ENCODE results near the gene MCTP1.

MCTP1 gene

DNA sequence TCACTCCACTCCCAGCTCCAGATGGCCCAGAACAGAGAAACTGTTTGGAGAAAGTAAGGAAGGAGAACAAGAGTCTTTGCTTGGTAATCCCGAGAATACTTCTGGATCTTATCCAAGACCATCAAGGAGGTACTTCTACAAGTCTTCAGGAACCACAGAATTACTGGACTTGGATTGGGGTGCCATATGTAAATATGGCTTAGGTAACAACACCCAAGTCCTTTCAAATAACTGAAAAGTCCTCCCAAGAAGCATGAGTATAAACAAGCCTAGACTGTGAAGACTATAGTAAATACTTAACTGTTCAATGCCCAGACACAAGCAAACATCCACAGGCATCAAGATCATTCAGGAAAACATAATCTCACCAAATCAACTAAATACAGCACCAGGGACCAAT lies 170.0 kb downstream of the MCTP1 start:
- DNase-seq (ENCODE audit: low read depth) = no peak

DNA sequence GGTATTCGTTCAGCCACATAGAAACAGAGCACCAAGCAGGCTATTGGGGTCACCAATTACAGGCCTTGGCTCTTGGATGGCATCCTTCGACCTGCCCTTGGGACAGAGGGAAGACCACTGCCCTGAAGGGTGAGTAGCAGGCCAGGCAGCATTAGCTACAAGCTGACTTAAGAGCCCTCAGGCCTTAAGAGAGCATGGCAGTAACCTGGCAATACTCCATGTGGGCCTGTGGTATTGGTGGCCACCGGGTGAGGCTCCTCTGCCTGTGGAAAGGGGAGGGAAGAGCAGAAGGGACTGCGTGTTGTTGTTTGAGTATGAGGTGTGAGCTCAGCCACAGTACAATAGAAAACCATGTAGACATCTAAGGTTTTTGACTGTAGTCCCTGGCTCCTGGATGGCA lies 170.6 kb downstream of the MCTP1 start:
- no peak for DNase-seq (ENCODE audit: low read depth)

DNA sequence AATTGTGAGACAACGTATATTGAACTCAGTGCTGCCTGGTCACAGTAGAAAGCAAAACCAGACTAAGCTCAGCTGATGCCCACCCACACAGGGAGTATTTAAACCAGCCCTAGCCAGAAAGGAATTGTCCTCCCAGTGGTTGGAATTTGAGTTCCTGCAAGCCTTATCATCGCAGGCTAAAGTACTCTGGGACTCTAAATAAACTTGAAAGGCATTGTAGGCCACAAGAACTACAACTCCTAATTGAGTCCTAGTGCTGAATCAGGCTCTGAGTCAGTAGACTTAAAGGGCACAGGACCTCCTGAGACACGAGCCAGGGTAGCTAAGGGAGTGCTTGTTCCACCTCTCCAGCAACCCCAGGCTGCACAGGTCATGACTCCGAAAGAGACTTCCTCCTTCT lies 171.4 kb downstream of the MCTP1 start:
- peak; percentile 86 for DNase-seq (ENCODE audit: low read depth)

DNA sequence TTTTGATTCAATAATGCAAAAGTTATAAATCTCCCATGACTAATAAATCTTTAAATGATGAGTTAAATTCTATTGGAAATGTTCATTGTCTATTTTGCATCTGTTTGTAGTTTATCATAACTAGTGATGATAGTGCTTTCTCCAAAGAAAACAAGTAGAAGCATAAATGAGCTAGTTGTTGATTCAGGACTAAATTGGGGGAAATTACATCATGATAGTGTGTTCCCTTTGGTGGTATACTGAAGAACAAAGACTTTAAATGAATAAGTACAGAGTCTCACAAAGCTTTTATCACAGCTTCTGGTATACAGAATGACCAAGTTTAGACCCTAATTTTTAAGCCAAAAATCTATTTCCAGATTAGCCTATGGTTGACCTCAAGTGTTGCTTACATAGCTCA lies 173.8 kb downstream of the MCTP1 start:
- no peak for DNase-seq (ENCODE audit: low read depth)

DNA sequence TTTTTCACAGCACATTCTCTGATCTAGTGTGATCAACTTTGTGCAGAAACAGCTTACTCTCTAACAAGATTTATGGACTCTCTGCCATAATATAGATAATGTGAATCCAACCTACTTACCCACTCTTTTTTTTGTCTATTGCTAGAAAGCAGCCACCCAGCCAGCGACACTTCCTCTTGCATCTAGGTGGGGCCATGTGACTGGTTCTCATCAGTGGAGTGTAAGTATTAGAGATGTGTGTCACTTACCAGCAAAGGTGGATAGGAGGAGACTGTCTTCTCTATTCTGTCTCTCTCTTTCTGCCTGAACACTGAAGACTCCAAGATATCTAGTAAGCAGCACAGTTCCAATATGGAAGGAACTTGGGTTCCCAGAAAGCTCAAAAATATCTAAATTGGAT lies 174.8 kb downstream of the MCTP1 start:
- no peak for DNase-seq (ENCODE audit: low read depth)

DNA sequence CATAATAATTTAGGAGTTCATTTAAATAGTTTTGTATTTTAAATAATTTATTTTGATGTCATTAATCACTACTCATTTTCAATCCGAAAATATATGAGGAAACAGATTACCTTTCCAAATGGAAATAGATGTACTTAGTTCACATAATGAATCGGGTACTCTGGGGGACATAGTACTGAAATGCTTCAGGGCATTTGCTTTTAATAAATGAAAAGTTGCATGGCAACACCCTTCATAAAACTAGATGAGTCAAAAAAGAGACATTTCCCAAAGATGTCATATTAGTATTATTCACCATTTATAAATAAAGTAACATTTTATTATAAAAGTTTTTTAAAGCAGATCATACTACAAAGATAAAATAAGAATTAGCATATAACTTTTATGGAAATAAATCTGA lies 177.8 kb downstream of the MCTP1 start:
- no peak for DNase-seq (ENCODE audit: low read depth)

DNA sequence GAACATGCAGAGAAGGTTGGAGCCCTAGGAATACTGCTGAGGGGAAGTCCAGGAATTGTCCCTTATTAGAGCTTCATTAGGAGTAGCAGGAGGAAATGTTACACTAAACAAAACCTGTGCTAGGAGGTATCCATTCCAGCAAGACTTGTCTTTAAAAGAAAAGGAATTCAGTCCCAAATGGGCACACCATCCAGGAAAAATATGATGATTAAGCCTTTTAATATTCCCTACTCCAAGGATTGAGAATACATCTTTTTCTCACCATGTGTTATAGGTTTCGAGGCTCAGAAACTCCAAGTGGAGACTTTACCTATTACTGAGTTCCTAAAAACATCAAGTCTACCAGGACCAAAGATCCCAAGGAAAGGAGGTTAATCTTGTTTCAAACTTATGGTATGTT lies 179.3 kb downstream of the MCTP1 start:
- no peak for DNase-seq (ENCODE audit: low read depth)

DNA sequence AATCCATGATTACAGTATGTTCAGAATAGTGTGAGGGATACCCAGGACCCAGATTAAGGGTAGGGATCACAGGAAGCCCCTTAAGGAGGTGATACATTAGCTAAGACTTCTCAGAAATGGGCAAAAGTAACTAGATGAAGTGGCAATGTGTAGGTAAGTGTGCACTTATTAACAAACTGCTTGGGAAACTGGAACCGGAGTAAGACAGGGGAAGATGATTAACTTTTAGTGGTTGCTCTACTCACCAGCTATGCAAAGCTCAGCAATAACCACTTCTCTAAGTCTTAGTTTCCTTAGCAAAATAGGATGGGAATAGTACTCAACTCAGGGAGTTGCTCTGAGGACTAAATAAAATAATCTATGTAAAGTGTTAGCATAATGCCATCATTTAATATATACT lies 182.2 kb downstream of the MCTP1 start:
- DNase-seq (ENCODE audit: low read depth) = no peak

DNA sequence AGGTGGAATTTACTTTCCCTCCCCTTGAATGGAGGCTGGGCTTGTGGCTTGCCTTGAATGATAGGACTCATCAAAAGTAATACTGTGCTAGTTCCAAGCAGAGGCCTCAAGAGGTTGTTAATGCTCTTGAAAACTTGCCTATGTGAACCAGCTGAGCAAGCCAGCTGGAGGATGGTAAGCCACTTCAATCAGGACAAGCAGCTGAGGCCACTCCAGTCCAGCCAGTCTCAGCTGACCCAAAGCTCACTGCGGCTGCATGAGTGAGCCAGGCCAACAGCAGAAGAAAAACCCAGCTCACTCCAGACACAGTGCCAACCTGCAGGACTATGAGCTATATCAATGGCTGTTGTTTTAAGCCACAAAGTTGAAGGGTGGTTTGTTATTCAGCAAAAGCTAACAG lies 182.8 kb downstream of the MCTP1 start:
- no peak for DNase-seq (ENCODE audit: low read depth)

DNA sequence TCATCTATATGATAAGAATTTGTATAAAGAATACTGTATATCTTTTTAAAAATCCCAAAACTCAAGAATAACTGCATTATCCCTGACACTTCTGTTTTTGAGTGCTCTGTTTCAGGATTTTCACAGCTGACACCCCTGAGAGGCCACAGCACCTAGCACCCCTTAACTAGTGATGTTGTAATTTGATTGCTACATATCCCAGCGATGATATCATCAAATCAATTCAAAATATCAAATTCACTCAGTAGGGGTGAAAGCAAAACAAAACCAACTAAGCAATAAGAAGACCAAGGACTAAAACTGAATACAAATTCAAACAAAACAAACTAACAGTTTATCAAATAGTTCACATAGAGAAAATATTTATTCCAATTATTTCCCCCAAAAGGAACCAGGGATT lies 184.3 kb downstream of the MCTP1 start:
- DNase-seq (ENCODE audit: low read depth) = no peak

DNA sequence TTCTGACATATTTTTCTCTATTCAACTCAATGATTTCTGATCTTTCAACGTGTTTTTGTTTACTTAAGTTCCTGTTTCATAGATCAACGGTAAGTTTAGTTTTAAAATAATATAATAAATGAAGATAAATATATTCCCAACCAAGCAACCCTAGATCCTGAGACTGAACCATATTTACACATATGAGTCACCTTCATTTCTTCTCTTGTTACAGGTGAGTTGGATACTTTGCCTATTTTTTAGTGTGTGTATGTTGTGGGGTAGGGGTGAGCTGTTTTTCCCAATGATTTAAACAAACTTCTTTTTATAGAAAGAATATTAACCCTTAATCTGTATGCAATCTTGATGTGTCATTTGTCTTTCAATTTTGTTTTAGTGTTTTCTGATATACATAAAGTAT lies 186.9 kb downstream of the MCTP1 start:
- DNase-seq (ENCODE audit: low read depth) = no peak

DNA sequence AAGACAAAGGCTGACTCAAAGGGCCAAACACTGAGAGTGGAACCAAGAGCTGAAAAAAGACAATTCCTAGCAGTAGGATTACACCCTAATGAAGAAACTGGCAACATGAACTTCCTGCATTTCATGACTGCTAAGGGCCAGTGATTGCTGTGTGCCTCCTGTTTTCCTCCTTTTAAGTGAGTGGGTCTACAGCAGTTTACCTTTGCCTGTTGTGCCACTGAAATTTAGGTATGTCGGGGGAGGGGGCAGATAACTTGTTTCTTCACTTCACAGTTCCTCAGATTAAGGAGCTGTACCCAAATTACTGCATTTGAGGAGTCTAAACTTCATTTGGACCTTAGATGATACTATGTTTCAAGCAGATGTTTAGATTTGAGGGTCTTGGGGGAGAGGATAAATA lies 191.7 kb downstream of the MCTP1 start:
- no peak for DNase-seq (ENCODE audit: low read depth)

DNA sequence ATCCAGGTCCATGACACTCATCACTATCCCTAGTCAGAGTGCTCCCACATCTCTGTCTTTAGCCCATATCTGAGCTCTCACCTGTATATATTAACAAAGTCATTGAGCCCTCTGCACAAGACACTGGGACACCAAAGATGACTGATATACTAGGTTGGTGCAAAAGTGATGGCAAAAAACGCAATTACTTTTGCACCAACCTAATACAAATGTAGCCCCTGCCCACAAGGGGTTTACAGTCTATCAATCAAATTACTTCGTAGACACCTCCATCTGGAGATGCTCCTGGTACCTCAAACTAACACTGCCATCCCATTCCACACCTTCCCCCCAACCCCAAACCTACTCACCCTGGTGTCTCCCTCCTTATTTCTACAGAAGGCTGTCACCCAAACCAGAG lies 194.1 kb downstream of the MCTP1 start:
- DNase-seq (ENCODE audit: low read depth) = no peak

DNA sequence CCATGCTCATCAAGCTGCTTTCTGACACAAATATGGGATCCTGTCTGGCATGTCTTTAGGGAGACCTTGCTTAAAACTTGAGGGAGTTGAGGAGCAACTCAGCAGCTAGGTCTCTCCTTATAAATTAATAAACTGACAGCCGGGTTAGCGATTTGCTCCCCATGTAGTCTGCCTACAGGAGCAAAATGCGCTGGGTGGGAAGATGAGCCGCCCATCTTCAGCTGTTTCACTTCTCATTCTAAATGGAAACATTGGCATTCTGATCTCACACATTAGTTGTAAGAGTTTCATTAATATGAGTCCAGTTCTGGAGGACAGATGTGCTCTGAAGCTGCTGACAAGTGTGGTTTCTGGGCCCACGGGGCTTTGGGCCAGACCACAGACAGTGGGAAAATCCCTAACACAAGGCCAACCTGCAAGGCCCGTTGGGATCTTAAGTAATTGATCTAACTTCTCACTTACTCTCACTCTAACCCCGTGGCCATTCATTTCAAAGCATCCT lies 197.0 kb downstream of the MCTP1 start:
- DNase-seq (ENCODE audit: low read depth) = no peak

DNA sequence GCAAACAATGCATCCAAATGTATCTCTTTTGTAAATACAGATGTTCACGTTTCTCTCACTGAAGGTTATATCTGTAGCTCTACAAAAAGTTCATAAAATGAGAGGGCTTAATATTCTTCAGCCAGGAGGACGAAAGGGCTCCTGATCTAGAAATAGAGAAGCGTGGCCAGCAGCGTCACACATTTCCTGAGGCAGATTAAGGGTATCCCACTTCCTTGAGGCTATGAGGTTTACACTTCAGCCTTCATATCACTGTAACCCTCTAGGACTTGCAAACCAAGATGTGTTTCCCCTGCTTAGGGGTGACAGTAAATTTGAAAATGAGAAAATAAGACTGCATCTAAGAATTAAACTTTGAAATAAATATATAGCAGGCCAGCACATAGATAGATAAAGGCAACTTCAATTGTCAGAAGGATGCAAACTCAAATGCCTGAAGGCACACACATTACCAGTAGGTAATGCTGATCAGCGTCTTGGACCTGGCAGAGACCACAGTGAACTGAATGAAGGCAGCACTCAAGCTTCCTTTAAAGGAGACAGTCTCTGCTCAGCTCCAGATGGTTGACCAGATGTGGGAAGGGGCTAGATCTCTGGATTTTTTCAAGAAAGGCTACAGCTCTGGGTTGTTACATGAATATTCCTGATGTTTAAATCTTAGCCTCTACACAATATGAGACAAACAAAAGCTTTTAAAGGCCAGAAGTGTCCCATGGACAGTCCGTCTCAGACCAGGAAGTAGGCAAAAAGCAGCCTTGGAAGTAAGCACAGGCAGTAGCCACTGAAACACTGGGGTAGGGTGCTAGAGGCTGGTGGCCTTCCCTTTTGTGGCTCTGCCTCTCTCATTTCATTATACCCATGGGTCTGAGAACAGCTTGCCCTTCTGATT lies 197.7 kb downstream of the MCTP1 start:
- no peak for DNase-seq (ENCODE audit: low read depth)

DNA sequence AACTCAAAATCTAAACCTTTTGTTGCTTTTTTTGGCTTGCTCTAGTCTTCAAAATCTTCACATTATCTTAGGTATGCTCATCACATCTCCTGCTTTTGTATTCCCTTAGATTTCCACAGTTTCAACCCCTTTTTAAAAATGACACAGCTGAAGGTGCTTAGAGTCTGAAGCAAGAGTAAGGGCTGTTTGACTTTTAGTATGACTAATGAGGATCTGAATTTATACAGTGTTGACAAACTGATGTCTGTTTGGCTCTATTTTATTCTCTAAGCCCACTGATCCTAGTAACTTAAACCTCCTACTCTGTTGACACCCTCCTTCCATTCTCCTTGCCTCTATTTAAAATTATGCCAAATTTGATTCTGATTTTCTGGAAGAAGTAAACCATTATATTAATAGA lies 200.1 kb downstream of the MCTP1 start:
- DNase-seq (ENCODE audit: low read depth) = no peak

DNA sequence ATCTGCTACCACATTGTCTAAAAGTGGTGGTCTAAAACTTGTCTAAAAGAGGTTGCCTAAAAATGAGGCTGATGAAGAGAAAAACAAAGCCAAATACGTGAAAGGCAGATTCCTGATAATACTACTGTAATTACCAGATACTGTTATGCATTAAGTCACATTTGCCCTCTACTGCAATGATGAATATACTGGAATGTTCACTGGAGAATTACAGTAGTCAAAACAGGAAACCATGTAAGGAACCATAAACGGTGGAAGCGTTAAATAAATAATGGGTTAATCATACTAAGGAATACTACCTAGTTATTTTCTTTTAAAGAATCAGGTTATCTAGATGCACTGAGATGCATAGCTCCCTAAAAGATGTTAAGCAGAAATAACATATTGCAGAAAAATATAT lies 201.3 kb downstream of the MCTP1 start:
- peak; percentile 36 for DNase-seq (ENCODE audit: low read depth)

DNA sequence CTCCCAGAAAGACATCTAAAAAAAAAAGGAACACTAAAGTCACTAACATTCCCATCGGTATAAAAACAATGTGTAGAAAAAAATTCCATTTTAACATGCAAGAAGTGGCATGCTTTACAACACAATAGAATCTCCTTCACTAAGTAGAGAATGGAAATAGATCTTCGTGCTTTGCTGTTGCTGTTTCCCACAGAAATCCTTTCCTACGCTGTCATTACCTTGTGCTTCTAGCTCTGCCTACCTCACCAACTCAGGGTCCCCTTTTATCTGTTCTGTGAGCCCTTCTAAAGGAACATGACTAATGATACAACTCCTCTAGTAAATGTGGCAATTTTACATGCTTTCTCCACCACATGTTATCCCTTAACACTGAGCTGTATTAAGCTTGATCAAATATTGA lies 202.9 kb downstream of the MCTP1 start:
- peak; percentile 48 for DNase-seq (ENCODE audit: low read depth)

DNA sequence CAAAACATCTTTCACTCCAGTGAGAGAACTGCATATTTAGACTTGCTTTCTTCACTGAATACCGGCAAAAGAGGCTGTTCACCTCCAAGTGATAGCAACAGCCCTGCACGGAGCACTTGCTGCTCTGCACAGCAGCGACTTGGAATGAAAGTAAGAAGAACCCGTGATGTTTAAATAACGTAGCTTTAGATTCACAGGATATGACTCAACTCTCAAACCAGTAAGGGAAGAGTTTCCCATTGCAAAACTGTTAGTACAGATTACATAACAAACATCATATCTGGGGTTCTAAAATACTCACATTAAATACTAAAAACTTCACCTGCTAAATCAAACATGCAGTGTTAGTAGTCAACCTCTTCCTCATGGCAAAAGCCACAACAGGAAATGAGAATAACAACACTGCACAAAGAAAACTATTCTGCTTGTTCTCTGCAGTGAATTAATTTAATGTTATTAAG lies 203.4 kb downstream of the MCTP1 start:
- DNase-seq (ENCODE audit: low read depth) = peak; percentile 86

DNA sequence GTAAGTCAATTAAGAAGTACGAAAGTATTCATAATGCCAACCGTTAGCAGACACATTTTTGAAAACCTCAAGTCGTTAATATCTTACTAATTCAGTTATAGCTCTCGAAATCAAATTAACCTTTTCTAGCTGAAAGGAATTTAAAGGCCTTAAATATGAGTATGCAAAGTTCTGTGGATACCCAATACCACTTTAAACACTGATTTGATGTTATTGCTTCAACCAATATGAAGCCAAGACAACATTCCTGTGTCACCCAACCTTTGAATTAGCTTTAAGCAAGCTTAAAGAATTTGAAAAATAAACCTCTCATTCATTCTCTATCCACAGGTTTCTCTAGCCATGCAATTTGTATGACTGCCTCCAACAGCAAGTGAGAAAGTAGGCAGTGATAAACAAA lies 204.5 kb downstream of the MCTP1 start:
- no peak for DNase-seq (ENCODE audit: low read depth)

DNA sequence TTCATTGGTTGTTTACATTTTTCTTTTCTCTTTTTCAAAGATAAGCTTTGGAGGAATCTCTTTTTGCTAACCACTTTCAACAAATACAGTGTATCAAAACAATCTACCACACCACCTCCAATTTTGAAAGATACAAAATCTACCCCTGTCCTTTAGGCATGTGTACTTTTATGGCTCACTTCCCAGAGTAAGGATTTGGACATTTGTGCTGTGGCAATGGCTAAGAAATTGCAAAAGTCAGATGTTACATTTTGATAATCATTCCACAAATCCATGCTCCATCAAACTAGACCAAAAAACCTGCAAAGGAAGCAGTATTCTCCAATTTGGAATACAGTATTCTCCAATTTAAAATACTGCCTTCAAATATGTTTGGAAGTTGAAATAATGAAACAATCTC lies 204.9 kb downstream of the MCTP1 start:
- no peak for DNase-seq (ENCODE audit: low read depth)

DNA sequence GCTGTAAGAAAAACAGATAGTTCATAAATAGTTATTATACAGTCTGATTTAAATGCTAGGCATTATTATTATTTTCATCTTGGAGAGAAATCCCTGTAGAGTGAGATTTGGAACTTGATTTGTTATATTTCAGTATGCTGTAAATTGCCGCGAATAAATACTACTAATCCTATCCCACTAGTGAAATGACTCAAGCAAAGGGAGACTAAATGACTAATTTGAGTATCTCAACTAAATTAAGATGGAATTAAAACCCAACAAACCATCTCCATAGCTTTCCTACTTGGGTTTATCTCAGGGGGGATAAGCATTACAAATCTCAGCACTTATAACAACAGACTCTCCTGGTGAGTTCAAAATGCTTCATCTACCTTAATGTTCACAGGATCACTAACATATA lies 206.0 kb downstream of the MCTP1 start:
- no peak for DNase-seq (ENCODE audit: low read depth)

DNA sequence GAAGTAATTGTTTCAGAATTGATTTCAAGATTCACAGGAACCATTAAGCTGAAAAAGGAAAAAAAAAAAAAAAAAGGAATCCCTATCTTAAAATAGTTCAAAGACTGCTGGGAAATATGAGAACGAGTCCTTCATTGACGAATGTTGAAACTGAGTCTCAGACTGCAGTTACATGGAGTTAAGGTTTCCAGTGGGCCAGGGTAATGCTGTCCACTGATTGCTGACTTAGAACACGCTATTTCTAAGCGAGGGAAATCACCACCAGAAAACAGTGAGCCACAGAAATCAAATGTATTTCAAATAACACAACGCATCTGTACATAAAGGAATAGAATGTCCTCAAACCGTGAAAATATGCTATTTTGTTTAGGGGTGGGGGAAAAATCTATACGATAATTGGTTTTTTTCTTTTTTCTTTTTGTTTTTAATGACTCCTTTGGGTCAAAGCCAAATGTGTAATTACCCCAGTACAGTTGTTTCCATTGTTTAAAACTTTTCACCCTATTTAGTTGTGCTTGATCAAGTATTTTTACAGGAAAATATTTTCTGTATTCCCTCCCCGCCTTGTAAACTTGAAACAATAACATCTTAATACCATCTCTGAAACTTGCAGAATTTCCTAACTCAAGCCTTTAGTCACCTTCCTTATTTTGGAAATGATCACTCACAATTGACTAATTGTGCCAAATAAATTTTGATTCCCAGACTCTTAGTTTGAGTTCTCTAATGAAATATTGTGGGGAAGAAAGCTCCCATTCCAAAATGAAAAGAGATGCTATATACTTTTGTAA lies 208.3 kb downstream of the MCTP1 start:
- DNase-seq (ENCODE audit: low read depth) = no peak
